Astrocyte (in vitro differentiated cells and primary cell): ENCODE data around the gene MIR17HG.

Experiments used
- EZH2 ChIP-seq: IDR thresholded peaks from 2 replicates; pipeline ENCODE4 v1.6.1; 2012; ENCODE audit warnings: mild to moderate bottlenecking, low read length, inconsistent platforms; ENCODE audit not compliant: insufficient read depth
- TF ChIP-seq, protein P1 (sequence below): IDR thresholded peaks from 2 replicates; pipeline ENCODE4 v1.5.1; 2011; ENCODE audit warnings: low read depth, mild to moderate bottlenecking, inconsistent platforms, low read length, moderate library complexity; ENCODE audit not compliant: insufficient read depth

DNA sequence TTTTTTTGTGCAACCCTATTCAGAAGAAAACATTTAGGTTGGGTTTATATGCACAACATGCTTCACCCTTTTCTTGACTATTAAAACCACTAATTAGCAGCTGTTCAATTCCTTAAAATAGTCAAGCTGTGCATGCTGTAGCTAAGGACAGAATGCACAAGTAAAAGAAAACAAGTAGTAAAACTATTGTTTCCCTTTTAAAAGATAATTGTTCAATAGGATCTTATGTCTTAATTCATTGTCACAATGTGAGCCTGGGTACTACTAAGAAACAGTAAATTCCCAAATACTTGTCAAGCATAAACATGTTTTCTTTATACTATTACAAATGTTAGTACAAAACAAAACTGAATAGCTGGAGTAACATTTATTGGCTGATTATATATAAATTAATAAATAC, 32.6 kb upstream of the MIR17HG start:
- TF ChIP-seq, protein P1, sequence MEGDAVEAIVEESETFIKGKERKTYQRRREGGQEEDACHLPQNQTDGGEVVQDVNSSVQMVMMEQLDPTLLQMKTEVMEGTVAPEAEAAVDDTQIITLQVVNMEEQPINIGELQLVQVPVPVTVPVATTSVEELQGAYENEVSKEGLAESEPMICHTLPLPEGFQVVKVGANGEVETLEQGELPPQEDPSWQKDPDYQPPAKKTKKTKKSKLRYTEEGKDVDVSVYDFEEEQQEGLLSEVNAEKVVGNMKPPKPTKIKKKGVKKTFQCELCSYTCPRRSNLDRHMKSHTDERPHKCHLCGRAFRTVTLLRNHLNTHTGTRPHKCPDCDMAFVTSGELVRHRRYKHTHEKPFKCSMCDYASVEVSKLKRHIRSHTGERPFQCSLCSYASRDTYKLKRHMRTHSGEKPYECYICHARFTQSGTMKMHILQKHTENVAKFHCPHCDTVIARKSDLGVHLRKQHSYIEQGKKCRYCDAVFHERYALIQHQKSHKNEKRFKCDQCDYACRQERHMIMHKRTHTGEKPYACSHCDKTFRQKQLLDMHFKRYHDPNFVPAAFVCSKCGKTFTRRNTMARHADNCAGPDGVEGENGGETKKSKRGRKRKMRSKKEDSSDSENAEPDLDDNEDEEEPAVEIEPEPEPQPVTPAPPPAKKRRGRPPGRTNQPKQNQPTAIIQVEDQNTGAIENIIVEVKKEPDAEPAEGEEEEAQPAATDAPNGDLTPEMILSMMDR: no peak
- no peak for TF ChIP-seq EZH2
